Breast epithelium (tissue), 4 donors: ENCODE measurements around the gene COL18A1. TPM values are rescaled to one million over a fixed set of nuclear protein-coding genes. Genes with fewer than 3 reads are reported as not detected.

Experiments
- DNase-seq, 2 donors: peaks; one replicate each; pipeline ENCODE4 v3.0.0-alpha.2; 2019; ENCODE audit warnings: low spot score in 2 of 2
- H3K27ac ChIP-seq, 2 donors: fragments of 200-600 bp; sonication (generic) in 1 of 2; one replicate each; pipeline ENCODE4 v1.5.1; 2016 to 2019; ENCODE audit warnings: mild to moderate bottlenecking in 1 of 2
- H3K27me3 ChIP-seq, 2 donors: fragments of 200-600 bp; sonication (generic) in 1 of 2; one replicate each; pipeline versions ENCODE4 v1.5.1 to v1.6.0; 2017 to 2019; ENCODE audit warnings: control low read depth in 1 of 2, mild to moderate bottlenecking in 1 of 2
- H3K36me3 ChIP-seq: fragments of 200-600 bp; one replicate; pipeline ENCODE4 v1.5.1; 2019
- H3K4me1 ChIP-seq, 2 donors: fragments of 200-600 bp; sonication (generic); one replicate each; pipeline ENCODE4 v1.5.1; 2016 to 2019; ENCODE audit warnings: control low read depth in 1 of 2
- H3K4me3 ChIP-seq, 3 donors: fragments of 200-600 bp; sonication (generic); 1 replicate in 2 of 3; 2 replicates in 1 of 3; pipeline ENCODE4 v1.5.1; 2016 to 2019; ENCODE audit warnings: mild to moderate bottlenecking in 3 of 3, moderate library complexity in 2 of 3
- H3K9me3 ChIP-seq, 2 donors: fragments of 200-600 bp; sonication (generic) in 1 of 2; one replicate each; pipeline ENCODE4 v1.5.1; 2016 to 2019; ENCODE audit warnings: control low read depth in 1 of 2
- CTCF ChIP-seq, 3 donors: fragments of 450-650 bp; IDR thresholded peaks; one replicate each; pipeline ENCODE4 v1.5.1; 2016 to 2017; ENCODE audit warnings: antibody characterized with exemption in 3 of 3, mild to moderate bottlenecking in 3 of 3, moderate library complexity in 3 of 3
- POLR2A ChIP-seq: fragments of 450-650 bp; IDR thresholded peaks from one replicate; pipeline ENCODE4 v1.6.1; 2016; ENCODE audit warnings: antibody characterized with exemption, mild to moderate bottlenecking, moderate library complexity
- POLR2AphosphoS5 ChIP-seq, 3 donors: sonication (generic); formaldehyde crosslinking; IDR thresholded peaks; one replicate each; pipeline ENCODE4 v1.6.1; 2017; ENCODE audit warnings: antibody characterized with exemption in 3 of 3
- intact Hi-C: fragments of 100-400 bp; cut with DNase I; formaldehyde crosslinking; loops from one replicate; pipeline ENCODE4 v1.15.1; 2023; ENCODE audit warnings: low total_unique reads
- total RNA-seq, 3 donors: library from RNA; depleted of rRNA; stranded (reverse); fragments of >200 nt; gene quantifications; one replicate each; pipeline ENCODE4 v1.1.0, GENCODE V29; 2016

Gene COL18A1
- total RNA-seq, 3 donors from 2014 or later, result 48.3 to 62.9 (median 55.8) TPM

GRCh38 chr21:45466330-45467220, 61.6 kb downstream of the COL18A1 start:
- TF ChIP-seq CTCF (IDR thresholded peaks at IDR 0.05) (no peak), POLR2A (no peak), POLR2AphosphoS5 (IDR thresholded peaks at IDR 0.05) (no peak)

DNA sequence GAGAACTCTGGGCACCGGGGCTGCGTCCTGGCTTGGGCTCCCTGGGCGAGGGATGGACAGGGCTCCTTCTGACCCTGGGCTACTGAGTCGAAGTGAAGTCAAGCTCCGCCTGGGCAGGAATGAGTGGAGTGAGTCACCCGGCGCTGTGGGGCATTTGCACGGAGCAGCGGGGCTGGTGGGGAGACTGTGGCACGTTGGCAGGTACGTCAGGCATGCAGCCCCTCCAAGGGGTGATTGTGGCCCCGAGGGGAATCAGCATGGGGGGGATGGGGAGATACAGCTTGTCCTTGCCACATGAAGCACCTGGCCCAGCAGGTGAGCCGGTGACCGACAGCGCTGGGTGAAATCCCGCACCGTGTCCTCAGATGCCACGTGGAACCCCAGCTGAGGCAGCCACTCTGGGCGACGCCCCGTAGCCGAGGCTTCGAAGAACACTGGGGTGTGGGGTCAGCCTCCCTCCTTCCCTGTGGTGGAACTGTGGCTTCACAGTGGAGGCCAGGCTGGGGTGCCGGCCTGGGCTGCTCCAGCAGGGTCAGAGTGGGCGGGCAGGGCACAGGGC, 62.3 kb downstream of the COL18A1 start:
- H3K4me1 ChIP-seq, result peaks cover 9 to 14% of the 10 kb centered on the region in 2 donors
- H3K27me3 ChIP-seq, result no peaks in the 10 kb centered on the region
- no peak for TF ChIP-seq POLR2A
- TF ChIP-seq CTCF (IDR thresholded peaks at IDR 0.05), result no peak
- no peak for TF ChIP-seq POLR2AphosphoS5 (IDR thresholded peaks at IDR 0.05)
- DNase-seq, result no peak
- H3K9me3 ChIP-seq, result peaks cover 0 to 7% of the 10 kb centered on the region in 2 donors
- intact Hi-C loops, result no loop called here
- H3K36me3 ChIP-seq, result no peaks in the 10 kb centered on the region
- H3K4me3 ChIP-seq, result peak overlapping the region in 1 of 3 donors; percentile 37
- peak overlapping the region in 1 of 2 donors; percentile 20 for H3K27ac ChIP-seq

More at GRCh38 chr21:45466330-45467220, 61.6 kb downstream of the COL18A1 start:
- no peak for DNase-seq
- Histone ChIP-seq H3K9me3 (peaks cover under 1 to 14% of the 10 kb centered on the region in 2 donors), H3K36me3 (no peaks in the 10 kb centered on the region), H3K27ac (peak overlapping the region in 1 of 2 donors; percentile 20), H3K4me3 (peak overlapping the region in 1 of 3 donors; percentile 37), H3K27me3 (no peaks in the 10 kb centered on the region), H3K4me1 (peaks cover 9 to 14% of the 10 kb centered on the region in 2 donors)
- intact Hi-C loops, result no loop called here

GRCh38 chr21:45468051-45468970, 63.3 kb downstream of the COL18A1 start:
- intact Hi-C loops, result no loop called here
- no peak for DNase-seq
- H3K4me3 ChIP-seq, result no peak overlapping the region
- no peaks in the 10 kb centered on the region for H3K36me3 ChIP-seq
- H3K4me1 ChIP-seq, result peaks cover 9 to 14% of the 10 kb centered on the region in 2 donors
- H3K27me3 ChIP-seq, result no peaks in the 10 kb centered on the region
- peak overlapping the region in 1 of 2 donors; percentile 77 for H3K27ac ChIP-seq
- TF ChIP-seq CTCF (IDR thresholded peaks at IDR 0.05), result no peak
- no peak for TF ChIP-seq POLR2AphosphoS5 (IDR thresholded peaks at IDR 0.05)
- no peak for TF ChIP-seq POLR2A
- no peaks in the 10 kb centered on the region for H3K9me3 ChIP-seq

DNA sequence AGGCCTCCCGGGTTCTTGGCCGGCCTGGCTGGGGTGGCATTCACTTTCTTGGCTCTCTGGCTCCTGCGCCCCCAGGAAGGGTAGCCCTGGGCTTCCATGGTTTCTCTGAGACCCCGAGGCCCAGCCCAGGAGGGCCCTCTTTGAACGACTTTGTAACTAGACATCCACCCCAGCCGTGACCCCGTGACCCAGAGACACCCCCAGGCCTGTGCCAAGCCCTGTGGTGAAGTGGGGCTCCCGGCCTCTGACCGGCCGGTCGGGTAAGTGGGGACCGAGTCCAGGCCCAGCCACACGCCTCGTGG, 64.0 kb downstream of the COL18A1 start:
- H3K36me3 ChIP-seq, result no peaks in the 10 kb centered on the region
- peaks cover 9 to 14% of the 10 kb centered on the region in 2 donors for H3K4me1 ChIP-seq
- H3K4me3 ChIP-seq, result no peak overlapping the region
- intact Hi-C loops, result no loop called here
- H3K27ac ChIP-seq, result peak overlapping the region in 1 of 2 donors; percentile 77
- DNase-seq, result no peak
- no peaks in the 10 kb centered on the region for H3K27me3 ChIP-seq
- no peaks in the 10 kb centered on the region for H3K9me3 ChIP-seq
- TF ChIP-seq CTCF (IDR thresholded peaks at IDR 0.05) (no peak), POLR2A (no peak)
